ENCODE measurements around the gene TECPR1.
A peak's percentile ranks its signal among the peaks of the same experiment; 100 is the strongest.

Gene TECPR1, protein sequence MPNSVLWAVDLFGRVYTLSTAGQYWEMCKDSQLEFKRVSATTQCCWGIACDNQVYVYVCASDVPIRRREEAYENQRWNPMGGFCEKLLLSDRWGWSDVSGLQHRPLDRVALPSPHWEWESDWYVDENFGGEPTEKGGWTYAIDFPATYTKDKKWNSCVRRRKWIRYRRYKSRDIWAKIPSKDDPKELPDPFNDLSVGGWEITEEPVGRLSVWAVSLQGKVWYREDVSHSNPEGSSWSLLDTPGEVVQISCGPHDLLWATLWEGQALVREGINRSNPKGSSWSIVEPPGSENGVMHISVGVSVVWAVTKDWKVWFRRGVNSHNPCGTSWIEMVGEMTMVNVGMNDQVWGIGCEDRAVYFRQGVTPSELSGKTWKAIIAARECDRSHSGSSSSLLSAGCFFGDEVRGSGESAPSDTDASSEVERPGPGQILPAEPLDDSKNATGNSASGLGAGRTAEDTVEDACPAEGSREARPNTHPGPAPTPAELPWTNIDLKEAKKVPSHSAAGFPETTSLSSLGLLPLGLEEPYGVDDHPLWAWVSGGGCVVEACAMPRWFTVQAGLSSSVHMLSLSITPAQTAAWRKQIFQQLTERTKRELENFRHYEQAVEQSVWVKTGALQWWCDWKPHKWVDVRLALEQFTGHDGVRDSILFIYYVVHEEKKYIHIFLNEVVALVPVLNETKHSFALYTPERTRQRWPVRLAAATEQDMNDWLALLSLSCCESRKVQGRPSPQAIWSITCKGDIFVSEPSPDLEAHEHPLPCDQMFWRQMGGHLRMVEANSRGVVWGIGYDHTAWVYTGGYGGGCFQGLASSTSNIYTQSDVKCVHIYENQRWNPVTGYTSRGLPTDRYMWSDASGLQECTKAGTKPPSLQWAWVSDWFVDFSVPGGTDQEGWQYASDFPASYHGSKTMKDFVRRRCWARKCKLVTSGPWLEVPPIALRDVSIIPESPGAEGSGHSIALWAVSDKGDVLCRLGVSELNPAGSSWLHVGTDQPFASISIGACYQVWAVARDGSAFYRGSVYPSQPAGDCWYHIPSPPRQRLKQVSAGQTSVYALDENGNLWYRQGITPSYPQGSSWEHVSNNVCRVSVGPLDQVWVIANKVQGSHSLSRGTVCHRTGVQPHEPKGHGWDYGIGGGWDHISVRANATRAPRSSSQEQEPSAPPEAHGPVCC

DNA sequence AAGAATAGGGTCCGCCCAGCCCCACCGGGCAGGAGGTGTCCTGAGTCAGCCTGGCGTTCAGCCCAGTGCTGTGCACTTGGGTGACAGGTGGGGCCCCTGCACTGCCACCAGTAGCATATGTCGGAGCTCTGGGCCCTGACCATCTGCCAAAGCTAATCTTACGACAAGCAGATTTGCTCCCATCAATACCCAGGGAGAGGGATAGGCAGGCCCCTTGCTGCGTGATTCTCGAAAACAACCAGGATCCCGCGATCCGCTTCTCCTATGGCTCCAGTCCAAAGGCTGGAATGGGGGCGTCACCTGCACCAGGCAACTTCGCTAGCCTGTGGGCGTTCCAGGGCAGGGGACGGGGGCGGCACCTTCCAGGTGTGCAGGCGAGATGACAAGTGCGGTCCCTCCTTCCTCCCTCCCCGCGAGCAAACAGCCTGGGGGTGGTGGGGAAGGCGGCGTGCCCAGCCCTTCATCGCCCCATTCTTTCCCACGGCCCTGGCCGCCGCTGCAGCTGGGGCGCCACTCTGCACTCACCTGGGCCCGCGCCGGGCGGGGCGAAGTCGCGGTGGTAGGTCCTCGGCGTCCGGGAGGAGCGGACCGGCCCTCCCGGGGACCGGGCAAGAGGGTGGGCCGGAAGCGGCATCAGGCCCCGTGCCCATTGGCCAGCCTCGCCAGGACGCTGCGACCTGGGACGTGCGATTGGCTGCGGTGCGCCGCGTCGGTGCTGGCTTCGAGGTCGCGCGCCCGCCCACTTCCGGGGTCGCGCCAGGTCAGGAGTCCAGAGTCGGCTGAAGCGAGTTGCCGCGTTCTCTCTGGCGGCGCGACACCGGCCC is at the start of gene TECPR1:
Gene TECPR1 (minus strand): TSS at position 632 of the 824 bp plus-strand sequence. CDS start 6,086 bp downstream, outside the sequence.
- DNase-seq, result peak; percentile 97

GRCh38 chr7:98300595-98301372 is 48.8 kb upstream of the TECPR1 start:
- DNase-seq, result no peak

DNA sequence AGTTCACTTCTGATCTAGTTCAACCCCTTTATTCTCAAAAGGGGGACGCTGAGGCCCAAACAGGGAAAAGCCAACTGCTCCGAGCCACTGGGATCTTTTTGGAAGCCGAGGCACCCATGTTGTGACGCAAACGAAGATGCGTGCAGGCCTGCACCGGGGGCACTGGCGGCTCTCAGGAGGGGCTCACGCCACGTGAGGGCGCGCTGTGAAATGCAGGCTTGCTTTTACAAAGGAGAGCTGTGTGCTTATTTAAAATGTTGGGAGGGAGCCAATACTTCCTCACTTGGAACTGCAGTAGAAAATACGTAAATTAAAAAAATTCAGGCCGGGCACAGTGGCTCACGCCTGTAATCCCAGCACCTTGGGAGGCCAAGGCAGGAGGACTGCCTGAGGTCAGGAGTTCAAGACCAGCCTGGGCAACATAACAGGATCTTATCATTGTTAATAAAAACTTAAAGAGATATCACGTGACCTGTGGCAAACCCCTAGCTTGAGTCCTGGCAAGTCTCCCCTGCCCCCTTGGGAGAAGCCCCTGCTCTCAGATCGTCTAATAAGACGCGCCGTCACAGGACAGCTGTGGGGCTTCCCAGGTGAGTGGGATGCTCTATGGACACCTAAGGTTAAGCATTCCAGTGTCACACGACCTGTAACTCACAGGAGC is 45.7 kb upstream of the TECPR1 start:
- DNase-seq, result no peak

DNA sequence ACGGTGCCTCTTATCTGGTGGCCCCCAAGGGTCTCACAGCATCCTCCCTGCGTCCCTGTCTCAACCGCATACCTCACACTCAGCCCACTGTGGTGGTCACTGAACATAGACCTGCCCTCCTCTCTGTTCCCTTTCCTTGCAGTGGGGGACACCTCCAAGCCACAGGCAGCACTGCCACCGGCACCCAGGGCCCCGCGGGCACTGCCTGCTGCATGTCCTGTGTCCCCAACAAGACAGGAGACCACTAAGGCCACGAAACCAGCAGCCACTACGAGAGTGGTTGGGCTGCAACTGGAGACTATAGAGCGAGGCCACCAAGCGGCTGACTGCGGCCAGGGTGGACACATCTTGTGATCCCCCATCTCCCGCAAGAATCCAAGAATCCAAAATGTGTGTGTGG is 44.8 kb upstream of the TECPR1 start:
- no peak for DNase-seq

DNA sequence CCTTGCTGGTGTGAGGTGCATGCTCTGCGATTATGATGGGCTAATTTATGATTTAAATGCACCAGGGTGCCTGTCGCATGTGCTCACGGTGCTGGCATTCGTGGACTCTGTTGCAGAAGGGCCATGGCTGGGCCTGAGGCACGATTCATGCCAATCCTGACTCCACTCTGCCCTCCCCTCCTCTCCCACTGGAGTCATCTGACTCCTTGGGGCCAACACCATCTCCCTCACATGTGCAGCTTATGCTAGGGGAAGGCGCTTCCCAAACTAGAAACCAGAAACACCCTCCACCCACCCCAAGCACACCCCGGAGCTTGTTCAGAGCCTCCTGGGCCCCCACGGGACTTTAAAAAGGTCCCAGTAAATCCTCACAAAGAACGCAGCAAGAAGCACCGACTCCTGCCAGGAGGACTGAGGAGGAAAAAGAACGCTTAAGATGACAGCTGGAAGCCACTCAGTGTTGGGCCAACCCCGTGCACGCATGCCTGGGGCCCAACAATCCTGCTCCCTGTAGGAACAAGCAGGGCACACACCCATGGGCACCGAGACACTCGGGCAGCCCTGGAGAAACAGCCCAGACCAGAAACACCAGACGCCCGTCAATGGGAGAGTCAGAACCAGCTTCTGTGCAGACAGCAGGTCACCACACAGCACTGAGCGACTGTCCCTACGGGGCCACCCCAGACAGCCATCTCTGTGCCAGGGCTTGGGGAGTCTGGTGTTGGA is 43.6 kb upstream of the TECPR1 start:
- no peak for DNase-seq

- peak; percentile 68 for DNase-seq
Observed at GRCh38 chr7:98294798-98295382, 42.9 kb upstream of the TECPR1 start.

GRCh38 chr7:98294326-98294725 is 42.3 kb upstream of the TECPR1 start:
- no peak for DNase-seq

GRCh38 chr7:98293746-98294145 is 41.7 kb upstream of the TECPR1 start:
- DNase-seq, result no peak

- no peak for DNase-seq
Observed at GRCh38 chr7:98293265-98293664, 41.2 kb upstream of the TECPR1 start.

- no peak for DNase-seq
Observed at GRCh38 chr7:98291717-98292116, 39.7 kb upstream of the TECPR1 start.

- DNase-seq, result no peak
Observed at GRCh38 chr7:98289333-98289875, 37.4 kb upstream of the TECPR1 start.

GRCh38 chr7:98288064-98288823 is 36.2 kb upstream of the TECPR1 start:
- no peak for DNase-seq

DNA sequence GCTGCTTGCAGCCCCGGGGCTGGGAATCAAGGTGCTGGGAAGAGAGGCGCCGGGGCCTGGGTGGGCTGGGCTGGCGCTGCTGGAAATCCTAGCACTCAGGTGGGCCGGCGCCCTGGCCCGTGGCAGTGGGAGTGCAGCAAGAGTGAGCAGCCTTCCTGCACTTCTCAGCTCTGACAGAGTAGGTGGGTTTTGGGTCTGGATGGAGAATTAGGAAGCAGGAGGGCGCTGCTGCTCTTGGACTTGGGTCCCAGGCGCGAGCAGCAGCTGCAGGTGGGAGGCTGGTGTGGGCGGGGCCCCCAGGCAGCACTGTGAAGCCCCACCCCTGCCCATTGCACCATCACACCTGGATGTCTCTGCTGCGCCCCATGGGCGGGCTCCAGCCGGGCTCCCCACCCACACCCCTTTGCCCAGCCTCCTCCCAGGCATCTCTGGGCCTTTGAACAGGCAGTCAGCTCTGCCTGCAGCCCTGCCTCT is 35.5 kb upstream of the TECPR1 start:
- no peak for DNase-seq

DNA sequence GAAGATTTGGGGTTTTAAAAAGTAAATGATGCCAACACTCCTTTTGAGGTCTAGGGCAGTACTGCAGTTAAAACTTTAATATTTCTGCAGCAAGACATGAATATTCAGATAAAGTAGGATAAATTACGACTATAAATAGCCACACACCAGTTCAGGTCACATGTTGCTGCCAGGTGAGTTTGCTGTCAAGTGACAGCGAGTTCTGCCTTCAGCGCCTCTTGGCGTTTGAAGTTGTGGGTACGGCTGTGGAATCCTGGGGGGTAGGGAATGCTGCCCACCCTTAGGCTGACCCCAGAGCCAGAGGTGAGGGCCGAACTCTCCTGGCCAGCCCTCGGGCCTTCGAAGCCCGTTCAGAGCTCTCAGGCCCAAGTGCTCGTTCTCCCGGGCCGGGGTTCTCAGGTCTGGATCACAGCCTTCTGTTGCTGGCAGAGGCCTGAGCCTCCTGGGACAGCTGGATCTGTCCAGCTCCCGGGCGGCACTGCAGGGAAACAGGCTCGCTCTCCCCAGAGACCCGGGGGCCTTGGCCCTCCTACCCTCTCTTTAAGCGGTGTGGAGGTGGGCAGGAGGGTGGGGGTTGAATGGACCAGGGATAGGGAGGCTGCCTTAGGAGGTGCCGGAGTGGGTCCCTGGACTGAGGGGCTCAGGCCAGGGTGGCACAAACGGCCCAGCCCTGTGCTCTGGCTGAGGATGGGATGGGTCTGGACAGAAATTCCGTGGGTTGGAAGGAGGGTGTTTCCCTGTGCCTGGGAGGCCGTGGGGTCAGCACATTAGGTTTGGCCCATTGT is 34.9 kb upstream of the TECPR1 start:
- no peak for DNase-seq

DNA sequence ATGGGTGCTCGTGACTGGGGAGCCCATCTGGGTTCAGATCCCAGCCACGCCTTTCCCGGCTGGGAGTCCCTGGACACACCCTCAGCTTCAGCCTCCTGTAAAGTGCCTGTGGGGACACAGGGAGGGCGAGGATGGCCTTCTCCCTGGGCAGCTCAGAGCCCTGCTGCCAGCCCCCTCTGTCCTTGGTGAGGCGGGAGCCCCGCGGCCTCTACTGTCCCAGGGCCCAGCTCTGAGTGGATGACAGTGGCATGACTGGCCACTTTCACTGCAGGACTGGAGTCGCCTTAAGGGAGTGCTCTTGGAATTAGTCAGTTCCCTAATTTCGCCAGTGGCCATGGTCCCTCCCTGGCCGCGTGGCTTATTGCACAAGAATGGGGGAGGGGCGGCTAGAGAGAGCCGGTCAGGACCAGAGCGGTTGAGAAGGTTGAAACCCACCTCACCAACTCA is 34.1 kb upstream of the TECPR1 start:
- no peak for DNase-seq

DNA sequence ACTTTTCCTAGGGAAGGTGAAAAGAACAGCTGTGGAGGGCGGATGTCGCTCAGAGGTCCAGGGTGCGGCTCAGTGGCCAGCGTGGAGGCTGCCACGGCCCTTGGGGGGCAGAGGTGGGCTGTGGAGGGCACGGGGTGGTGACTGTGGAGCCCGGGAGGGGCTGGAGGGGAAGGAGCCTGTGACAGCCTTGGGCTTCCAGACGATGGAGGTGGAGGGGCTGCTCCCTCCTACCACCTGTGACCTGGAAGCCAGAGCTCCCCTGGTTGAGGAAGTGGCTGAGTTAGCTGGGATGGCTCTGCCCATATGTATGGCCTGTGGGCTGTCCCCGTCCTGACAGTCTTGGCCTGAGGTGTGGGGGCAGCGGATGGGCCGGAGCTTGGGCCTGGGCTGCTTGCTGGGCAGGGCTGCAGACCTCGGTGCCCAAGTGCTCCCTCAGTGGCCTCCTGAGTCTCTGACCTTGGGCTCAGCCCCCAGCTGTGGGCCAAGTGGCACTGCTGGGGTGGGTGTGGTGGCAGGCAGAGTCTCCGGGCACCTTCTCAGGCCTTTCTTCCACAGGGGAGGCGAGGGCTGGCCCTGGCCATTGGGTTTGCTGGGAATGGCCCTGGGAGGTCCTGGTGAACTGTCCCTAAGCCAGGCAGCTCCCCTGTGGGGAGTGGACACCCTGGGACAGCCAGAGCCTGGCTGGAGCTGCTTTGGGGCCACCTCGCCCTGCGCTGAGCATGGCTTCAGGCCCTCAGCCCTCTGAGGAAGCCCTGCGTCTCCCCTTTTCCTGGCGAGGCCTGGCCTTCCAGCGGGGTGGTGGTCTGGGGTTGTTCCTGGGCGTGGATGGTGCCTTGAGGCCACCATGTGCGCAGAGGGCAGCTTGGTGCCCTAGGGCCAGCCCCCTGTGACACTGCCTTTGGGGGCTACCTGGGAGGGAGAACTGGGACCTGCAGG is 33.4 kb upstream of the TECPR1 start:
- DNase-seq, result no peak
